Panc1 (cell line): Measurements from ENCODE around the gene PYM1. TPM values are rescaled to one million over a fixed set of nuclear protein-coding genes. Genes with fewer than 3 reads are reported as not detected.

Experiments used
- ATAC-seq: fragments of 200-7000 bp; cut with Tn5 transposase; 2 replicates; pipeline ENCODE4 v1.9.1; 2020; ENCODE audit warnings: mild to moderate bottlenecking, moderate library complexity
- BruUV-seq: library from RNA; stranded (reverse); fragments of 400-500 nt; replicated peaks from 2 replicates; lab custom pipeline; 2021; lab: Mats Ljungman, UMichigan
- CTCF ChIA-PET: fragments of 300-600 bp; sonication (Branson Sonifier 250); formaldehyde crosslinking; loops from one replicate; lab custom pipeline; 2022; ENCODE audit warnings: antibody characterized with exemption; lab: Charles Lee
- POLR2A ChIA-PET: fragments of 300-600 bp; sonication (Branson Sonifier 250); formaldehyde crosslinking; loops from one replicate; lab custom pipeline; 2022; ENCODE audit warnings: antibody characterized with exemption; lab: Charles Lee
- DNase-seq: peaks from one replicate; pipeline ENCODE4 v3.0.0-alpha.2; 2010; ENCODE audit warnings: low read depth, low spot score
- H3K27ac ChIP-seq: 2 replicates; pipeline ENCODE4 v1.5.1; 2011; ENCODE audit warnings: mild to moderate bottlenecking, low read length, inconsistent platforms
- H3K27me3 ChIP-seq: fragments of 200-500 bp; sonication (Bioruptor generic); 2 replicates; pipeline ENCODE4 v1.6.0; 2014; ENCODE audit warnings: low read length, inconsistent platforms; ENCODE audit not compliant: control insufficient read depth, insufficient read depth
- H3K36me3 ChIP-seq: fragments of 200-500 bp; sonication (Bioruptor generic); 2 replicates; pipeline ENCODE4 v1.5.1; 2014; ENCODE audit warnings: inconsistent platforms, mild to moderate bottlenecking, low read length, moderate library complexity; ENCODE audit not compliant: control insufficient read depth, insufficient read depth
- H3K4me1 ChIP-seq: 2 replicates; pipeline ENCODE4 v1.5.1; 2011; ENCODE audit warnings: inconsistent platforms, mild to moderate bottlenecking, low read length, moderate library complexity; ENCODE audit not compliant: control insufficient read depth, insufficient read depth
- H3K4me3 ChIP-seq, 2 experiments: 2 replicates each; pipeline ENCODE4 v1.5.1; 2011 to 2012; ENCODE audit warnings: low read depth in 2 of 2, low read length in 2 of 2, mild to moderate bottlenecking in 2 of 2, inconsistent platforms in 1 of 2, moderate library complexity in 1 of 2
- H3K9me3 ChIP-seq: fragments of 200-500 bp; sonication (Bioruptor generic); 2 replicates; pipeline ENCODE4 v1.5.1; 2014; ENCODE audit warnings: low read depth, mild to moderate bottlenecking, inconsistent platforms, low read length, moderate library complexity; ENCODE audit not compliant: control insufficient read depth, insufficient read depth
- CTCF ChIP-seq: fragments of 450-650 bp; IDR thresholded peaks from 2 replicates; pipeline ENCODE4 v1.5.1; 2017; ENCODE audit warnings: mild to moderate bottlenecking
- POLR2AphosphoS5 ChIP-seq: IDR thresholded peaks from 2 replicates; pipeline ENCODE4 v1.6.1; 2012; ENCODE audit warnings: mild to moderate bottlenecking, low read depth, low read length, moderate library complexity
- REST ChIP-seq, 2 experiments: IDR thresholded peaks; 2 replicates each; pipeline ENCODE4 v1.6.1; 2011 to 2012; ENCODE audit warnings: low read depth in 2 of 2, control low read depth in 1 of 2, low read length in 1 of 2, mild to moderate bottlenecking in 1 of 2, moderate library complexity in 1 of 2; ENCODE audit not compliant: insufficient read depth in 1 of 2
- SIN3A ChIP-seq: IDR thresholded peaks from 2 replicates; pipeline ENCODE4 v1.6.1; 2012; ENCODE audit warnings: low read depth, mild to moderate bottlenecking, low read length, moderate library complexity, borderline replicate concordance; ENCODE audit not compliant: insufficient read depth
- TCF7L2 ChIP-seq: IDR thresholded peaks from 2 replicates; pipeline ENCODE4 v1.6.1; 2011; ENCODE audit warnings: mild to moderate bottlenecking, low read depth, low read length, inconsistent platforms
- in situ Hi-C: cut with HindIII; loops from 2 replicates; pipeline ENCODE4 v1.10.0; 2016; ENCODE audit warnings: low sequenced_read_pairs, low pct_unique_long_range_greater_than_20kb
- intact Hi-C: fragments of 100-400 bp; cut with micrococcal nuclease; formaldehyde crosslinking; loops from one replicate; pipeline ENCODE4 v1.10.0; 2022; ENCODE audit not compliant: unreplicated experiment
- total RNA-seq: library from RNA; stranded (reverse); gene quantifications from one replicate; pipeline ENCODE4 v1.2.1, GENCODE V29; 2021; ENCODE audit not compliant: unreplicated experiment

Gene PYM1
- total RNA-seq, 1 experiment from 2014 or later, result 32.2 TPM

GRCh38 chr12:55912908-55913307 lies 14.8 kb downstream of the PYM1 start:
- in situ Hi-C loops (no loop called here), intact Hi-C loops (no loop called here)
- BruUV-seq, result no TSS peak
- Histone ChIP-seq H3K27ac (no peak overlapping the region), H3K4me3 (no peak overlapping the region), H3K9me3 (no peaks in the 10 kb centered on the region), H3K27me3 (no peaks in the 10 kb centered on the region), H3K4me1 (peaks cover 9% of the 10 kb centered on the region), H3K36me3 (peaks cover 2% of the 10 kb centered on the region; the same call in 1 of the 2 replicates)
- DNase-seq (no peak), ATAC-seq (no peak)
- ChIA-PET POLR2A (no interaction called here), CTCF (no interaction called here)
- no peak for TF ChIP-seq CTCF
- TF ChIP-seq SIN3A, result no peak
- no peak for TF ChIP-seq POLR2AphosphoS5
- no peak for TF ChIP-seq REST (IDR thresholded peaks at IDR 0.05; ENCODE audit: insufficient read depth in 1 of 2, low read depth in 2 of 2, low read length in 1 of 2)
- TF ChIP-seq TCF7L2, result no peak

GRCh38 chr12:55909513-55909884 lies 18.2 kb downstream of the PYM1 start:
- H3K27me3 ChIP-seq, result no peaks in the 10 kb centered on the region
- POLR2A ChIA-PET, result no interaction called here
- in situ Hi-C loops, result no loop called here
- BruUV-seq, result no TSS peak
- no peak for ATAC-seq
- H3K27ac ChIP-seq, result no peak overlapping the region; the same call in 1 of the 2 replicates
- CTCF ChIA-PET, result no interaction called here
- TF ChIP-seq CTCF, result no peak
- TF ChIP-seq POLR2AphosphoS5, result no peak
- TF ChIP-seq REST (IDR thresholded peaks at IDR 0.05; ENCODE audit: insufficient read depth in 1 of 2, low read depth in 2 of 2, low read length in 1 of 2), result no peak
- TF ChIP-seq SIN3A, result no peak
- no peak for TF ChIP-seq TCF7L2
- intact Hi-C loops, result no loop called here
- DNase-seq, result no peak
- no peak overlapping the region for H3K4me3 ChIP-seq
- no peaks in the 10 kb centered on the region for H3K9me3 ChIP-seq
- peaks cover 2% of the 10 kb centered on the region; the same call in 1 of the 2 replicates for H3K36me3 ChIP-seq
- peaks cover 9% of the 10 kb centered on the region for H3K4me1 ChIP-seq
